A204.1 (cell line): Measurements from ENCODE around the gene IL1RAPL2.

Experiments
- FAIRE-seq: peaks from 2 replicates; lab custom pipeline; 2012; peaks lifted over from hg19 to GRCh38; lab: Jason Lieb, UNC

The IL1RAPL2 gene

GRCh38 chrX:105468741-105469140 lies 902.7 kb downstream of the IL1RAPL2 start:
- no peak for FAIRE-seq

- FAIRE-seq: no peak
Observed at GRCh38 chrX:105471597-105471996, 905.6 kb downstream of the IL1RAPL2 start.

GRCh38 chrX:105475801-105476200 lies 909.8 kb downstream of the IL1RAPL2 start:
- FAIRE-seq: no peak

- no peak for FAIRE-seq
Observed at GRCh38 chrX:105477351-105477750, 911.4 kb downstream of the IL1RAPL2 start.

- no peak for FAIRE-seq
Observed at GRCh38 chrX:105480646-105481310, 914.8 kb downstream of the IL1RAPL2 start.

- no peak for FAIRE-seq
Observed at GRCh38 chrX:105483011-105483410, 917.0 kb downstream of the IL1RAPL2 start.

- no peak for FAIRE-seq
Observed at GRCh38 chrX:105488716-105489115, 922.7 kb downstream of the IL1RAPL2 start.

- no peak for FAIRE-seq
Observed at GRCh38 chrX:105495376-105495775, 929.4 kb downstream of the IL1RAPL2 start.

GRCh38 chrX:105502336-105502735 lies 936.3 kb downstream of the IL1RAPL2 start:
- FAIRE-seq: no peak

GRCh38 chrX:105515561-105515960 lies 949.6 kb downstream of the IL1RAPL2 start:
- FAIRE-seq: no peak

GRCh38 chrX:105526431-105526830 lies 960.4 kb downstream of the IL1RAPL2 start:
- FAIRE-seq: no peak

- no peak for FAIRE-seq
Observed at GRCh38 chrX:105527759-105528158, 961.8 kb downstream of the IL1RAPL2 start.

- FAIRE-seq: no peak
Observed at GRCh38 chrX:105533951-105534350, 968.0 kb downstream of the IL1RAPL2 start.

GRCh38 chrX:105543283-105543682 lies 977.3 kb downstream of the IL1RAPL2 start:
- FAIRE-seq: no peak

GRCh38 chrX:105550043-105550663 lies 984.2 kb downstream of the IL1RAPL2 start:
- FAIRE-seq: no peak

- no peak for FAIRE-seq
Observed at GRCh38 chrX:105552395-105552794, 986.4 kb downstream of the IL1RAPL2 start.

- no peak for FAIRE-seq
Observed at GRCh38 chrX:105553118-105553517, 987.1 kb downstream of the IL1RAPL2 start.

- FAIRE-seq: no peak
Observed at GRCh38 chrX:105564501-105564900, 998.5 kb downstream of the IL1RAPL2 start.

GRCh38 chrX:105565856-105566255 lies 999.9 kb downstream of the IL1RAPL2 start:
- FAIRE-seq: no peak

GRCh38 chrX:105567082-105567481 lies 1001.1 kb downstream of the IL1RAPL2 start:
- no peak for FAIRE-seq

- FAIRE-seq: no peak
Observed at GRCh38 chrX:105608745-105609144, 1042.7 kb downstream of the IL1RAPL2 start.

GRCh38 chrX:105609530-105609929 lies 1043.5 kb downstream of the IL1RAPL2 start:
- FAIRE-seq: no peak

GRCh38 chrX:105610411-105610810 lies 1044.4 kb downstream of the IL1RAPL2 start:
- no peak for FAIRE-seq
